IPS-NIHi7 (cell line): Measurements from ENCODE around the gene C6orf15.
A peak's percentile ranks its signal among the peaks of the same experiment; 100 is the strongest.

ENCODE experiments used
- DNase-seq: peaks from one replicate; pipeline ENCODE4 v3.0.0; 2012; ENCODE audit warnings: mixed read lengths; ENCODE audit errors: extremely low spot score

Gene C6orf15

DNA sequence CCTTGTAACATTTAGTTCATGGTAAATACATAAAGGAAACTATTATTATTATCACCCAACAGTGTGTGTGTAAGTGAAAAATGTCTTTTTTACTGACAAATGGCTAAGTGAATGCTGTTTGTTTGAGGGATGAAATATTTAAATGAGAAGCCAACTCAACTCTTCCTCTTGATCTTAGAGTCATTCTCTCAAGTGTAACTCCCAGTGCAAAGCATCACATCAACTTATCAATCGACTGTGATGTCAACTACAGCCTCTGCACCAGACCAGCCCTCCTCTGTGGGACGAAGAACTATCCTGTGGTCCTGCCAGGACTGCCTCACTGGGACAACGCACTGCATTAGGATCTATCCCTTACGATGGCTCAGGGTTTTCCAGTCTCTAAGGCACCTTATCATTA is 5.3 kb downstream of the C6orf15 start:
- DNase-seq = no peak

DNA sequence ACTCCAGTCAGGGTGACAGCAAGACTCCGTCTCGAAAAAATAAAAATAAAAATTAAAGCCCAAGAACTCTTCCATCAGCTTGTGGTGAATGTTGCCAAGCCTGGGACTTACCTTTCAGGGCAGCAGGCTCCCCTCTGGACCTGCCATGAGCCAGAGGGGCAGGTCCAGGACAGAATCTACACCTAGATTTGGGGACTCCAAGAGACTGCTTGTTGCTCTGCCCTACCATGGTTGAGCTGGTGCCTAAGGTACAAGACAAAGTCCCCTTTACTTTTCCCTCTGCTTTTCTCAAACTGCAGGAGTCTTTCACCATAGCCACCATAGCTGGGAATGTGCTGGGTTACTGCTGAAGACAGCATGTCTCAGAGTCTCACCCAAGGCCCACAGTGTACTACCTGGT is 9.2 kb downstream of the C6orf15 start:
- no peak for DNase-seq

DNA sequence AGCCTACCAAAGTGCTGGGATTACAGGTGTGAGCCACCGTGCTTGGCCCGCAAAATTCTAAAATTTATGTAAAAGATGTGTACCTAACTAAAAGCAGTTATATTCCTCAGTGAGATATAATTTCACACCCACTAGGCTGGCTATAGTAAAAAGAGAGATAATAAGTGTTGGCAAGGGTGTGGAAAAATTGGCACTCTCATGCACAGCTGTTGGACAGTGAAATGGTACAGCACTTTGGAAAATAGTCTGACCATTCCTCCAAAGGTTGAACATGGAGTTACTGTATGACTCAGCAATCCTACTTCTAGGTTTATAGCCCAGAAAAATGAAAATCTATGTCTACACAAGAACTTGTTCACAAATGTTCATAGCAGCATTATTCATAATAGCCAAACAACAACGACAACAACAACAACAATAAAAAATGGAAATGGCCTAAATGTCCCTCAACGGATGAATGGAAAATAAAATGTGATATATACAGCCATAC is 13.9 kb downstream of the C6orf15 start:
- DNase-seq = no peak

DNA sequence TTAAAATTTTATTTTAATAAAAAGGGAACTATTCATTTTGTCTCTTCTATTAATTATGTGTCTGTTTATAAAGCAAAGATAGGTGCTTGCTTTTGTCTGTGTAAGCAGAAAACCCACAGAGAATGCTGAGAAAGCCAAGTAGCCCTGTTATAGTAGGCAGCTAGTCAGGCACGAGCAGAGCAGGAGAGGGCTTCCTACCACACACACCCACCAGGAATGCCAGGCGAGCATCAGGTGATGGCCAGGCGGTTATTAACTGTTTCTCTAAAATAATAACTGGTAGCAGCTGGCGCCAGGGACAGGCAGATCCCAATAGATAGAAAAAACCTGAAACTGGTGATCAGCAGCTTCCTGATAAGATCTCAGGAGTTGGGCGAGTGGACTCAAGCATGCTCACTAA is 15.7 kb downstream of the C6orf15 start:
- DNase-seq = no peak

DNA sequence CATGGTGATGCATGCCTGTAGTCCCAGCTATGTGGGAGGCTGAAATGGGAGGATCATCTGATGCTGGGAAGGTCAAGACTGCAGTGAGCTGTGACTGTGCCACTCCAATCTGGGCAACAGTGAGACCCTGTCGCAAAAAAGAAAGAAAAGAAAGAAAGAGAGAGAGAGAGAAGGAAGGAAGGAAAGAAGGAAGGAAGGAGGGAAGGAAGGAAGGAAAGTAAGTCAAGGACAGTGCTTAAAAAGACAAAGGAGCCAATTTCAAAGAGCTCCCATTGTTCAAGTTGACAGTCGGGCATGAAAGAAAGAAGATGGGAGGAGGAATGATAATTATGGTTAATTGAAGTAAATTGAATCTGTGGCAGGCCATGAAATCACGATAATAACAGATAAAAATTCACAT is 16.2 kb downstream of the C6orf15 start:
- no peak for DNase-seq

DNA sequence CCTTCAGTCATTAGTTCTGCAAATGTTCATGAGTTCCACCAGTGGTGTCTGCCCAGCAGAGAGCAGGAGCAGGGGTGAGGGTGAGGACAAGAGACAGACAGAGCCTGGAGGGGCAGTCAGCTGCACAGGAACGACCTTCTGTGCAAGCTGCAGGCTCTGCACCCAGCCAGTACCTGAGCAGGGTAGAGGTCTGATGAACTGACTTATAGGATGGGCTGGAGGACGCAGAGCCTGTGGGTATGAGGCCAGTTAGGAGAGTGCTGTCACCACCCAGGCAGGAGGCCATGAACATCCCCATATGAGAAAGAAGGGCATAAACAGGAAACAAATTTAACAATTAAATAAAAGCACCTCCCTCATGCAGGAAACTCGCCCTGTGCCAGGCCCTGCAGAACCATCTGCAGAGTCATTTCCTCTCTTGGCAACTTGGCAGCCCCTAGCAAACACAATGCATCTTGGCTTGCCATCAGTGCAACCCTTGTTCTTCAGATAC is 17.9 kb downstream of the C6orf15 start:
- DNase-seq = no peak

DNA sequence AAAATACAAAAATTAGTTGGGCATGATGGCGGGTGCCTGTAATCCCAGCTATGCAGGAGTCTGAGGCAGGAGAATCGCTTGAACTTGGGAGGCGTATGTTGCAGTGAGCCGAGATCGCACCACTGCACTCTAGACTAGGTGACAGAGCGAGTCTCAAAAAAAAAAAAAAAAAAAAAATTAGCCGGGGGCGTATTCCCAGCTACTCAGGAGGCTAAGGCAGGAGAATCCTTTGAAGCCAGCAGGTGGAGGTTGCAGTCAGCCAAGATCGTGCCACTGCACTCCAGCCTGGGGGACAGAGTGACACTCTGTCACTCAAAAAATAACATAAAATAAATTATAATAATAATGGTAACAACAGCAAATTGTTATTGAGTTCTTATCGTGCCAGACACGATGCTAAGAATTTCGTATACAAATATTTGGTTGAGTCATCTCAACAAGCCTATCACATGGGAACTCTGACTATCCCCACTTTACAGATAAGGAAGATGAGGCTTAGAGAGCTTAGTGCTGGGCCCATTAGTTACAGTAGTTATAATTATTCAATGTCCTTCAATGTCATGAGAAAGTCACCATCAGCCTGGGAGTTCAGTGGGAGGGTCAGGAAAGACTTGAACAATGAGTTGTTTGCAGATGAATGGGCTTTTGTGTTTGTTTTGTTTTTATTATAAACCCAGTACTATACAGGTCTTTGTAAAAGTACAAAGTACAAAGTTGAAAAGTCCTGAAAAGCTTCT is 19.4 kb downstream of the C6orf15 start:
- DNase-seq = no peak

DNA sequence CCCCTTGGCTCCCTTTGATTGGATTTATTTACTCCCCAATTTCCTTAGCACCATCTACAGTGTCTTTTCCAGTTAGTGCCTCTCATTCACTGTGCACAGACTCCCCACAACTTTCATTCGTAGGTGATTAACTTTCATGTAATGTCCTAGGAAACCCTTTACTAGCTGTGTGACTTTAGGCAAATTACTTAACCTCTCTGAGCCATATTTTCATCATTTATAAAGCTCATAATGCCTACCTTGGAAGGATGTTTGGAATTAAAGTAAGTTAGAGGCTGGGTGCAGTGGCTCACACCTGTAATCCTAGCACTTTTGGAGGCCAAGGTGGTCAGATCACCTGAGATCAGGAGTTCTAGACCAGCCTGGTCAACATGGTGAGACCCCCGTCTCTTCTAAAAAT is 20.1 kb downstream of the C6orf15 start:
- no peak for DNase-seq

DNA sequence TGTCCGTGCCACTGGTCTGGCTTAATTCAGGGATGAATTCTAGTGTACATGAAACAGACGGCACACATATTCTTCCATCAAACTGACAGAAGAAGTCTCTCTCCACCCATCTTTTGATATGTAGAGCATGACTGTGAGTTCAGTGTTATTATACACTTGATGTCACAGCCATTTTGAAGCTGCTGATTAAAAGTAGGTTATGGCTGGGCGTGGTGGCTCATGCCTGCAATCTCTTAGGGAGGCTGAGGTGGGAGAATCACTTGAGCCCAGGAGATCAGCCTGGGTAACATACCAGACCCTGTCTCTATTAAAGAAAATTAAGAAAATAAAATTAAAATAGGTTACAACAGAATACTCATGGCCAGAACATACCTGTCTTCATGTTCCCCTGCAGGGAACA is 20.7 kb downstream of the C6orf15 start:
- no peak for DNase-seq

DNA sequence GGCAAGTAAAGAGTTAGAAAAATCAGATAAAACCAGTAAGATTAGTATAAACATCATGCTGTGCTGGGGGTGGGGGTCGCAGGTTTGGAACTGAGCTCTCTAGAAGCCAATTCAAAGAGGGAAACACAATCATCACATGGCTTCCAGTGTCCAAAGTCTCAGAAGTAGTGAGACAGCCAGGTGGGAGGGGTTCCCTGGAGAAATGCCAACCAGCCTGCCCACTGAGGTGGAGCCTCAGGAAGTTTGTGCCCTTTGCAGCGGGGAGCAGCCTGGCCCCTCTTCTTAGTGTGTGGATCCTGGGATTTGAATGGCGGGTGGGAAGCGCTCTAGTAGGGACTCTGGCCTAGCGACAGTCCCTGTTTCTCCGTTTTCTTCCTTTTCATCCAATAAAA is 21.4 kb downstream of the C6orf15 start:
- DNase-seq = no peak

DNA sequence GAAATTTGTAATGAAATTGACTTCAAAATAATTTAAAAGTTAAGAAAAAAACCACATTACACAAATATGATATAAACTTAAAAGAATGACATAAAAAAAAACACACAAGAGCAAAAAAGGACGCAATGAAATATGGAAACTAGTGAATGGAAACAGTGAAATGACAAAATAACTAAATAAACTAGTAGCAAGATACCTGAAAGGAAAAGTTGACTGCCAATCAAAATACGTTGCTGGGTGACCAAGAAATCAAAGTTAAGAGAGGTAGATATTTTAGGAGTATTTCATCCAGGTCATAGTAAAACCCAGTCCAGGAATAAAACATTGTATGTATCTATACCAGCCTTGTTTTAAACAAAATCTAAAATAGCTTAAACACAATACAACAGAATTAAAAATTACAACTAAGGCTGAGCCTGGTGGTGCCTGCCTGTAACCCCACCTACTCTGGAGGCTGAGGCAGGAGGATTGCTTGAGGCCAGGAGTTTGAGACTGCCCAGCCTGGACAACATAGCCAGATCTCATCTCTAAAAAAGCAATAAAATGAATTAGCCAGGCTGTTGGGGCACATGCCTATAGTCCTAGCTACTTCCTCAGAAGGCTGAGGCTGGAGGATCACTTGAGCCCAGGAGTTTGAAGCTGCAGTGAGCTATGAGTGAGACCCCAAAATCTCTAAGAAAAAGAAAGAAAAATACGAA is 22.0 kb downstream of the C6orf15 start:
- no peak for DNase-seq

DNA sequence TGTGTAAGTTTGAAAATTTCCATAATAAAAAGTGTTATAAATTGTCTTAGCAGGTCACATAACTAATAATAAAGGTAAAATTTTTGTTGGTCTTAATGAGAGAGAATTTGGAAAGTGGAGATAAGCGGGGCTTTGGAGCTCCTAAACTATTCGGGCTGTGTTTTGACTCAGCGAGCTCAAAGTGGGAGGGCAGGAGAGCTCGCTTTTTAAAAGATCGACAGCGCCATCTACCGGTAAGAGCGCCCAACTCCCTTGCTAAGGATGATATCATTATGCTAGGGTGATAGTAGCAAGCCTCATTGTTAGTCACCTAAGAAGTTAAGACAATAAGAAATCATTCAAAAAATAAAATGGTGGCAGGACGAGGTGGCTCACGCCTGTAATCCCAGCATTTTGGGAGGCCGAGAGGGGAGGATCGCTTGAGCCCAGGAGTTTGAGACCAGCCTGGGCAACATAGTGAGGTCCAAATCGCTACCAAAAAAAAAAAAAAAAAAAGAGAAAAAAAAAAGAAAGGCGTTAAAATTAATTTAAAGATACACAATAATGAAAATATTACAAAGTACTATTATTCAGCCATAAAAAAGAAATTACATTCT is 24.8 kb downstream of the C6orf15 start:
- peak; percentile 86 for DNase-seq

DNA sequence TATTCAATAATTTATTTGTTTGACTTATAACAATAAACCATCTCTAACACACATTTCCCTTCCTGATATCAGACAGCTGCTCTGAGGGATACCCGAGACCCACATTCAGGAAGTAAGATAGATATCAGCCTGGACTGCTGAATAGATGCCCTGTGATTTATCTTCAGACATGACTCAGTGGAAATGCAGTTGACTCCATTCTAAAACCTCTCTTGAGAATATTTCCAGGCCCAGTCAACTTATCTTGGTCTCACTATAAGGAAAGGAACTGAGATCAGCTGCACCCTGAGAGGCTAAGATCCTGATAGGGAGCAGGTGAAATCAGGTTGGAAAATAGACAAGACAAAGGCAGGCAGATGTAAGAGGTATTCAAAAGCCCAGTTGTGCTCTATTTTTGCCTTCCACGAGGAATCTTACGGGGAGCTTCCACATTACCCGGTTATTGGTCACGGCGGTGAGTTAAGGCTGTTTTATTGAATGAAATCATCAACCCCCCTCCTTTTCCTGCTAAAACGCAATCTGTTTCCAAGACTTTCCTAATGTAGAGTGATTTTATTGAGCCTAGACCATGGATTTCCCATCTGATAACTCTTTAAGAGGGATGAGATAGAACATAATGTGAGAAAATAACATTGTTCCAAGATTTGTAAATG is 25.5 kb downstream of the C6orf15 start:
- no peak for DNase-seq

DNA sequence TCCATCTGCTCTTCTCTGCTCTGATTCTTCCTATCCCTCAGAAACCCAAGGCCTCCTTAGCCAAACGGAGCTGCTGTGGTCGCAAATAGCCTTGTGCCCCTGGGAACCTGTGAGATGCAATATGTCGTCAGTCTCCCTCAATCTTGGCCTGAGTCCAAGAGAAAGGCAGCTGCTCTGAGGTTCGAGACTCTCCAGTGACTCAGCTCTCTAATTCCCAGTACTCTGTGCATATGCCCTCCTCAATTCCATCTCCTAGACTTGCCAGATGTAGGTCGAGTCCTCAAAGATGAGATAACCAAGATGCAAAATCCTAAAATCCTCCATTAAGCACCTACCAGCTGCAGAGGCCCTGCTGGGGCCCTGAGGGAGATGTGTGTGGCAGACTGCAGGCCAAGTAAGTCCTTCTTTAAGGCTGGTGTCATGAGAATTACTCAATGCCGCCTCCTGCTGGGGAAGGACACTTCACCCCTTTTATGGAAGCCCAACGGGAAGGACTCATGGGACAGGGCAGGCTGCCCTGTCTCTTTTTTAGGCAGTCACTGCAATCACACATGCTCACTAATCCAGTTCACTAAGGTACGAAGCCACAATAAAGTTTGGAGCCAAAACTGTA is 28.5 kb downstream of the C6orf15 start:
- peak; percentile 74 for DNase-seq

DNA sequence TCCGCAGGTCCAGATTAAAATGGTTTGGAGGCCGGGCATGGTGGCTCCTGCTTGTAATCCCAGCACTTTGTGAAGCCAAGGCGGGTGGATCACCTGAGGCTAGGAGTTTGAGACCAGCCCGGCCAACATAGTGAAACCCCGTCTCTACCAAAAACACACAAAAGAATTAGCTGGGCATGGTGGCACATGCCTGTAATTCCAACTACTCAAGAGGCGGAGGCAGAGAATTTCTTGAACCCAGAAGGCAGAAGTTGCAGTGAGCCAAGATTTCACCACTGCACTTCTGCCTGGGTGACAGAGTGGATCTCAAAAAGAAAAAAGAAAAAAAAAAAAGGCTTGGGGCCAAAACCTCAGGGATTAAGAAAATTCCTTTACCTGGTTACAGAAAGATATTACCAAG is 30.5 kb downstream of the C6orf15 start:
- DNase-seq = no peak

DNA sequence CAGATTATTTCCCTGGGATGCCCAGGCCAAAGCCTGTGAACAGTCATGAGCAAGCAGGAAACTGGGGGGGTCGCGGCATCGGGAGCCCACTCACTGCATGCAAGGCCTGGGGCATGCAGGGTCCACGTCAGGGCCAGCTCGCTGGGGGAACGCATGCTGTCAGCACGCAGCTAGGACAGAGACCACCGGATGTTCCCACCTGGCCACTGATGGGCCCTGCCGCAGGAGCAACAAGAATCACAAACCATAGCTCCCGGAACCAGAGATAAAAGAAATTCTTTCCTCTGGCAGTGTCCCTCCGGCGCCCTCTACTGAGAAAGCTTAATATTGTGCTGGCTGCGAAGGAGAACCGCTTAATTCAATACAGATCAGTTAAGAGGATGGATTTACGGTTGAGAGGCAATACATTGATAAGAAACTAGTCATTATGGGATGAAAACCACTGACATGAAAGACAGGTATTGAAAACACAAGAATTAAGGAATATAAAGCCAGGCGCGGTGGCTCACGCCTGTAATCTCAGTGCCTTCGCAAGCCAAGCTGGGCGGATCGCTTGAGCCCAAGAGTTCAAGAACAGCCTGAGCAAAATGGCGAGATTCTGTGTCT is 32.6 kb downstream of the C6orf15 start:
- DNase-seq = peak; percentile 75

DNA sequence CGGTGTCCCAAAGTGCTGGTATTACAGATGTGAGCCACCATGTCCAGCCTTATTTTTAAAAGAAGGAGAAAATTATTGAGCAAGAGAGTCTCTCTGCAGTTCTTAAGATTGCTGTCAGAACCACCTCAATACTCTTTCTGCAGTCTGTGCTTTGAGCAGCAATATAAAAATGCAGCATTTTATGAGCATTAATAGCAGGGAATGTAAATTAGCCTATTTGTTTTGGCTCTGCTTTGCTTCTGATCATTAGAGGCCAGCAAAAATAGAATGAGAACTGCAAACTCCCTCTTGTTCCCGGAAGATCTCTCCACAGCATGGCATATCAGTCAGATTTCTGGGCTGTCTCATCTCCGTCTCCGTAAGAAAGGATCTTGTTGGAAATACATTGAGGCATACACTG is 35.8 kb downstream of the C6orf15 start:
- no peak for DNase-seq

DNA sequence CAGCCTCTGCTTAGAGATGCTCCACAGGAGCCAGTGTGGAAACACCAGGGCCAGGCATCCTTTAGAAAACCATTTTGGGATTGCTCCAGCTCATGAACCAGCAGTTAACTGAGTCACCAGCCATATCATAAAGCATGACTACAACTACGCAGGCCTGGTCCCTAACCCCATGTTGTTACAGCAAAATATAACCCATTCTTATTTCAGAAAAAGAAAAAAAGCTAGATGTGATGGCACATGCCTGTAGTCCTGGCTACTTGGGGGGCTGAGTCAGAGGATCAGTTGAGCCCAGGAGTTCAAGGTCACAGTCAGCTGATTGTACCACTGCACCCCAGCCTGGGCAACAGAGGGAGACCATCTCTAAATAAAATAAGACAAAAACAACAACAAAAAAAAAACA is 36.8 kb downstream of the C6orf15 start:
- no peak for DNase-seq

DNA sequence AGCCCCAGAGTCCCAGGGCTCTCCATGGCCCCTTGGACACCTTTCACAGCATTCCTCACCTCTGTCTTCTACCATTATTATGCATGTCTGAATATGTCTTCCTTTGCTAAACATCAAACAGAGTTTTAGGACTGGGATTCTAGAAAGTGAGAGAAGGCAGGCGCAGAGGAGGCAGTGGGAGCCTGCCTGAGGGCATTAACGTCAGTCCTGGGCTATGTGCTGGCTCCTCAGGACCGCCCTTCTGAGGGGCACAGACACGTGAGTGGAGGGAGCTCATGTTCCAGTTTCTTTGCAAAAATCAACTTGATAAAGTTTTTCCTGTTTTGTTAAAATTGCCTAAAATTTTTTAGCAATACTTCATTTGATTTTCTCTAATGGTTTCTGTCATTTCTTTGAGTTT is 38.0 kb downstream of the C6orf15 start:
- no peak for DNase-seq

DNA sequence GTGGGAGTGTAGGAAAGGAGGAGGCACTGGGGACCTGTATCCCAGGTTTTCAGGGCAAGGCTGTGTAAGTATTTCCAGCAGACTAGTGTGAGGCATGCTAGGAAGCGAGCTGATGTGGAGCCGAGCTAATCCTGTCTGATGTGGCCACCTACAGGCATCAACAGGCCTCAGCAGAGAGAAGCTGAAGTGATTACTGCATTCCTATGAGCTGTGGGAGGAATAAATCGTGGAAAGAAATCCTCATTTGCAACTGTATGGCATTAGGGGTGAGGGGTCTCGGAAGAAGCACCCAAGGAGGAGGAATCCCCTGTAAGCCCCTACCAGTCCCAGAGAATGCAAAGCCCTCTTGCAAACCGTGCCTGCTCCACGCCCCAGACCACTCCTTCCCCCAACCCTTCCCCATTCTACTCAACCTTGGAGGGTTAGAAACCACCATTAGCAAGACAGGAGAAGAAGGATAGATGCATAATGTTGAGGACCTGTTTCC is 41.6 kb downstream of the C6orf15 start:
- DNase-seq = peak; percentile 81

DNA sequence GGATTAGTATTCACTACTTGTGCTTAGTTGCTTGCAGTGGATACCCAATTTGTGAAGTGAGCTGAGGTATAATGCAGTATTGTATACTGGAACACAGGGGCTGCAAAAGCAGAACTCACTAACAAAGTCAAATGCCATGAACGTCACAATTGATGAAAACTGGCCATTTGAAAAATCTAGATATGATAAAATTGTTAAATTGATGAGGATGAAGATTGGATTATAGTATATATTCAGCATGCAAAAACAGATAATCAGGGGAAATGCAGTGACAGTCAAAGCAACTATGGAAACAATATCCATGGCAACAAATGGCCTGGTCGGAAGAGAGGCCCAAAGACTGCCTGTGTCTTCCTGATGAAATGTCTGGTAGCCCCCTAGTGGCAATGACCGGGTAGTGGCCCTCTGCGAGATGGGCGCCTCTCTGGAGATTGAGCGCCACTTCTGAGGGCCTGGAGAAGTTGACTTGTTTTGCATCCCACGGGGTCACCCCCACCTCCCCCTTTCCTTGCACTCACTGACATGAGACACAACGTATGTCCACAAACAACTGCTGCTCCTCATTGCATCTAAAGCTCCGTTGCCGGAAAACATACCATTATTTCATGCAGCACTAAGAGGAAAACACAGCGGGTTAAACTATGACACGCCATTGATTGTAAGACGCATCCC is 43.6 kb downstream of the C6orf15 start:
- DNase-seq = peak; percentile 82
